Cardiac fibroblast (primary cell): Measurements from ENCODE around the gene SV2B.

Experiments
- DNase-seq, 2 donors: peaks; one replicate each; pipeline versions ENCODE4 v3.0.0 to v3.0.0-alpha.2; 2010; ENCODE audit warnings: low read depth in 2 of 2
- H3K4me3 ChIP-seq, 2 donors: replicated peaks in 1 of 2; 1 replicate in 1 of 2; 2 replicates in 1 of 2; pipeline ENCODE4 v1.5.1; 2011; ENCODE audit warnings: low read depth in 2 of 2, low read length in 2 of 2, mild to moderate bottlenecking in 2 of 2, moderate library complexity in 1 of 2
- TF ChIP-seq, protein P1 (sequence below): IDR thresholded peaks from one replicate; pipeline ENCODE4 v1.5.1; 2011; ENCODE audit warnings: low read depth, mild to moderate bottlenecking, low read length, inconsistent platforms

The SV2B gene

DNA sequence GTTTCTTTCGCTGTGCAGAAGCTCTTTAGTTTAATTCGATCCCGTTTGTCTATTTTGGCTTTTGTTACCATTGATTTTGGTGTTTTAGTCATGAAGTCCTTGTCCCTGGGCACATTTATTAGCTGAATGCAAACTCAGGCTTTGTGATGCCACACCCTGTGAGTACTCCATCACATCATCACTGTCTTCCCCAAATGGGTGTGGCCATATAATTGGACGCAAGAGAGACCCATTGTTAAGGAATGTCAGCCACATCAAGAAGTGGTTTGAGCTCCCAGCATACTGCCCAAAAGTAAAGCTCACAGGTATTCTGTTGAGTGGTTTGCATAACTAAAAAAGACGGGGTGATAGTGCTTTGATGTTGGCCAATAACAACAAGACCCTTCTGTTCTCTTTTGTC lies 245.7 kb downstream of the SV2B start:
- no peak overlapping the region for H3K4me3 ChIP-seq
- DNase-seq: no peak
- TF ChIP-seq, protein P1, sequence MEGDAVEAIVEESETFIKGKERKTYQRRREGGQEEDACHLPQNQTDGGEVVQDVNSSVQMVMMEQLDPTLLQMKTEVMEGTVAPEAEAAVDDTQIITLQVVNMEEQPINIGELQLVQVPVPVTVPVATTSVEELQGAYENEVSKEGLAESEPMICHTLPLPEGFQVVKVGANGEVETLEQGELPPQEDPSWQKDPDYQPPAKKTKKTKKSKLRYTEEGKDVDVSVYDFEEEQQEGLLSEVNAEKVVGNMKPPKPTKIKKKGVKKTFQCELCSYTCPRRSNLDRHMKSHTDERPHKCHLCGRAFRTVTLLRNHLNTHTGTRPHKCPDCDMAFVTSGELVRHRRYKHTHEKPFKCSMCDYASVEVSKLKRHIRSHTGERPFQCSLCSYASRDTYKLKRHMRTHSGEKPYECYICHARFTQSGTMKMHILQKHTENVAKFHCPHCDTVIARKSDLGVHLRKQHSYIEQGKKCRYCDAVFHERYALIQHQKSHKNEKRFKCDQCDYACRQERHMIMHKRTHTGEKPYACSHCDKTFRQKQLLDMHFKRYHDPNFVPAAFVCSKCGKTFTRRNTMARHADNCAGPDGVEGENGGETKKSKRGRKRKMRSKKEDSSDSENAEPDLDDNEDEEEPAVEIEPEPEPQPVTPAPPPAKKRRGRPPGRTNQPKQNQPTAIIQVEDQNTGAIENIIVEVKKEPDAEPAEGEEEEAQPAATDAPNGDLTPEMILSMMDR: no peak

DNA sequence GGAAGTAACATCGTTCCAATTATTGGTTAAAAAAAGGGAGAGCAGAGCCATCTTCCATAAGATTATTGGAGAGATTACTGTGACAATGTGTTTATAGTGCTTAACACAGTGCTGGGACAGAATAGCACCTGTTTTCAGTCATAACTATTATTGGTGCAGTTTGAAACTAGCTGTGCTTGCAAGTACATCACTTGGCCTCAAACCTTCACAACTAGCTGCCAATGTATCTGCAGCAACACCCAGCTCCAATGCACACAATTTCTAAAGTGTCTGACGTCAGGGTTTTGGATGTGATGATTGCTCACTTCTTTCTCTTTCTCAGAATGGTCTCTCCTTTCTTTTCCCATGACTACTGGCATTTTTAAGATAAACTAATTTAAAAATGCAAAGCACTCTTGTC lies 246.2 kb downstream of the SV2B start:
- TF ChIP-seq, protein P1: no peak
- H3K4me3 ChIP-seq: no peak overlapping the region
- no peak for DNase-seq

DNA sequence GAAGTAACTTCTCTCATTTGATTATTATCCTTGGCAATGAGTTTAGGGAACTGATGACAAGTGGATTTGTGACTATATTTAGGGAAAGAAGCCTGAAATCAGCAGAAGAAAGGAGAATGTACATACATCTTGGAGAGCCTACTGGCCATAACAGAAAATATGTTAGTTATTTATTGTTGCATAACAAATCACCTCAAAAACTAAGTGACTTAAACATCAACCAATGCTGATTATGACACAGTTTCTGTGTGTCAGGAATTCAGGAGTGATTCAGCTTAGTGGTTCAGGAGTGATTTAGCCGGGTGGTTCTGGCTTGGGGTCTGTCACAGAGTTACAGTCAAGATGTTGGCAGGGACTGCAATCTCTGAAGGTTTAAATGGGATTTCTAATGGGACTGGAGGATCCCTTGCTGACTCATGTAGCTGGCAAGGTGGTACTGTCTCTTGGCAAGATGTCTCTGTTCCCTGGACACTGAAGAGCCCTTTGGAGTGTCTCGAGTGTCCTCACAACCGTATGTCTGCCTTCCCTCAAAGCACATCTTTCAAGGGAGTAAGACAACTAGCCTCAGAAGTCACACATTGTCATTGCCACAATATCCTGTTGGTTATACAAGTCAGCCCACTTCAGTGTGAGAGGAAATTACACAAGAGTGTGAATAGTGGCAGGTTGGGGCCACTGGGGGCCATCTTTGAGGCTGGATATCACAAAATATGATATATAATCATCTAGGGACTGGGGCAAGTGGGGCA lies 248.9 kb downstream of the SV2B start:
- TF ChIP-seq, protein P1: no peak
- DNase-seq: peak in 1 of 2 donors; percentile 56
- H3K4me3 ChIP-seq: no peak overlapping the region
